Daoy (cell line): ENCODE results near the gene KLK13. TPM values are rescaled to one million over a fixed set of nuclear protein-coding genes. Genes with fewer than 3 reads are reported as not detected.

Source experiments
- DNase-seq: peaks from one replicate; pipeline ENCODE4 v3.0.0-alpha.2; 2015; ENCODE audit warnings: low read depth
- total RNA-seq: library from RNA; depleted of rRNA; stranded (reverse); fragments of >200 nt; shearing (Covaris generic); gene quantifications from 2 replicates; pipeline ENCODE4 v1.2.3, GENCODE V29; 2014; rRNA removed

Gene KLK13
- total RNA-seq, 1 experiment from 2014 or later, result not detected

- DNase-seq, result no peak
Measured at GRCh38 chr19:51019544-51019925, 45.4 kb downstream of the KLK13 start, which contains the start of gene KLK10. Gene KLK10 (minus strand): TSS chr19:51019709. CDS start chr19:51019130, 579 bp downstream.

DNA sequence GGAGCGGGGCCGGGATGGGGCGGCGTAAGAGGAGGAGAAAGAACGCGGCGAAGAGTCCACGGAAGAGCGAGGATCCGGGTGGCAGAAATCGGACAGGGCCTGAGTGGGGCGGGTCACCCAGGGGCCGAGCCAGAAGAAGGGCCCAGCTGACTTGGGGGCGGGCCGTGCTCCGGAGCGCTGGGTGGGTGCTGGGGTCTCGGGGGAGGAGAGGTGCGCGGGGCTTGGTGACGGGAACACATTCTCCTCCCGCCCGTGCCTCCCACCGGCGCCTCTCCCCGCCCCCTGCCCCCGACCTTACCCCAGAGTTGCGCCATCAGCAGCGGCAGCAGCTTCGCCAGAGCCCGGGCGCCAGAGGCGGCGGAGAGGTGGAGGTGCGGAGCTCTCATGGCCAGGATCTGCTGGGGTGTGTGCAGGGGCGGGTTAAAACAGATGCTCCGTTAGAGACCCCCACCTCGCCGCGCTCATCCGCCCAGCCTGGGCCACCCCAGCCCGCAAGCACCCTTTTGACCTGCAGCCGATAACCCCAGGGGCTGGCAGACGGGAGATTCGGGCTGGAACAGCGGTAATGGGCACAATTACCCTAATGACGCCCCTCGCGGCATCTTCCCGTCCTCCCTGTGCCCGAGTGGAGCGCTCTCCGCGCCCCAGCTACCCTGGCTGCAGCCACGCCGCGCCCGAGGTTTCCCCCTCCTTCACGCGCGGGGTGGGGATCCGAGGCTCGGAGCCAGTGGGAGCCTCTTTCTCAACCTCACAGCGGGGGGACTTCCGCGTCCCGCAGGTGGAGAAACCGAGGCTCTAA is 45.9 kb downstream of the KLK13 start:
- peak; percentile 54 for DNase-seq

GRCh38 chr19:51016798-51017683 is 47.9 kb downstream of the KLK13 start:
- DNase-seq, result peak; percentile 89

GRCh38 chr19:51015691-51016267 is 49.1 kb downstream of the KLK13 start:
- no peak for DNase-seq

DNA sequence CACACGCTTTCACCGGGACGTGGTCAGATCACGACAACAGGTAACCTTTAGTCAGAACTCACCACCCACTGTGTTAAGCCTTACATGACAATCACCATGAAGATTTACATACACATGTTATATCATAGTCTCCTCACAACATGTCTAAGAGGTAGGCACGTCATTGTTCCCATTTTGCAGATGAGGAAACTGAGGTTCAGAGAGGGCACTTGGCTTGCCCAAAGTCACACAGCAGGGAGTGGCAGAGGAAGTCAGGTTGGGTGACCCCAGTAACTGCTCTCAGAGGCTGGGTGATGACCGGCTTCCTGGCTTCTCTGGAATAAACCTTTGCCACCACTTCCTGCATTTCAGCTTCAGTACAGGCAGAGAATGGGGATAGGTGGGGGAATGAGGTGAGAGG is 50.6 kb downstream of the KLK13 start:
- DNase-seq, result no peak

- DNase-seq, result no peak
Measured at GRCh38 chr19:51012661-51013190, 52.2 kb downstream of the KLK13 start.

DNA sequence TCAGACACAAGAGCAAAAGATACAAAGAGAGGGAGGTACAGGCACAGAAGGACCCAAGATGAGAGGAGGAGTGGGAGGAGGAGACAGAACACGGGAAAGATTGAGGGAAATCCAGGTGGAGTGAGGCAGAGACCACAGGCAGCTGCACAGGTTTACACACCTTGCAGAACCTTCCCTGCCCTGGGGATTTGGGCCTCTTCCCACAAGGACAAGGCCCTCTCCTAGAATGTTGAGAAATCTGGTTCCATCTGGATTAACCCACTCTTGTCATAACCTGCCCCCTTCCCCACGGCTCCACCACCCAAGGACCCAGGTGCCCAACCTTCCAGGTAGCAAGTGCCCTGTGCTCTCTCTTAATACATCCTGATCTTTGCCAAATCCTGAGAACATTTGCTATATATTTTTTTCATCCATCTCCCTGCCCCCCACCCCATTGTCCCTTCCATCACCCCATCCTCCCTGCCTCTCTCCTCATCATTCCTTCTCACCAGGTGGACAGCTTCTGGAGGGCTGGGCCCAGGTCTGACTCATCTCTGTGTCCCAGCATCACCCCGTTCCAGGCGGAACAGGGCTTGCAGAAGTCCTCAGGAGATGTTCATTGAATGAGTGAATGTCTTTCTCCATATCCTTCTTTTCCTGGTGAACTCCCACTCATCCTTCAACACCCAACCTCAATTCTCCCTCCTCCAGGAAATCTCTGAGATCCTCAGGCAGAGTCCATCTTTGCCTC is 54.7 kb downstream of the KLK13 start:
- DNase-seq, result no peak

- no peak for DNase-seq
Measured at GRCh38 chr19:51009061-51009891, 55.6 kb downstream of the KLK13 start.

- no peak for DNase-seq
Measured at GRCh38 chr19:51007488-51007887, 57.4 kb downstream of the KLK13 start.

GRCh38 chr19:51006406-51006805 is 58.5 kb downstream of the KLK13 start:
- no peak for DNase-seq

Other genes with a start within 250 kb of the KLK13 start
- not detected in 2 replicates for gene KLK1, start 241.3 kb downstream of the KLK13 start, total RNA-seq
- gene KLK15, start 231.5 kb downstream of the KLK13 start, total RNA-seq, result 1.0 TPM in 1 of 2 replicates, not detected in the other
- gene KLK3, start 210.2 kb downstream of the KLK13 start, total RNA-seq, result not detected in 2 replicates
- 0.06 and 0.48 TPM in 2 replicates for gene KLK2, start 191.7 kb downstream of the KLK13 start, total RNA-seq
- gene KLK4, start 153.7 kb downstream of the KLK13 start, total RNA-seq, result not detected in 2 replicates
- not detected in 2 replicates for gene KLK5, start 112.1 kb downstream of the KLK13 start, total RNA-seq
- not detected in 2 replicates for gene KLK6, start 95.5 kb downstream of the KLK13 start, total RNA-seq
- not detected in 2 replicates for gene KLK7, start 81.2 kb downstream of the KLK13 start, total RNA-seq
- gene KLK8, start 63.5 kb downstream of the KLK13 start, total RNA-seq, result not detected in 2 replicates
- 0.63 TPM in 1 of 2 replicates, not detected in the other for gene KLK10, start 45.4 kb downstream of the KLK13 start, total RNA-seq
- gene KLK11, start 38.5 kb downstream of the KLK13 start, total RNA-seq, result not detected in 2 replicates
- not detected in 2 replicates for gene KLK12, start 30.1 kb downstream of the KLK13 start, total RNA-seq
- not detected in 2 replicates for gene KLK14, start 17.8 kb upstream of the KLK13 start, total RNA-seq
- gene CTU1, start 43.3 kb upstream of the KLK13 start, total RNA-seq, result 19.5 and 32.4 TPM in 2 replicates
- gene SIGLEC9, start 59.8 kb upstream of the KLK13 start, total RNA-seq, result not detected in 2 replicates
- not detected in 2 replicates for gene SIGLEC7, start 77.2 kb upstream of the KLK13 start, total RNA-seq
- gene CD33, start 160.0 kb upstream of the KLK13 start, total RNA-seq, result 21.8 and 22.4 TPM in 2 replicates
- gene SIGLECL1, start 186.0 kb upstream of the KLK13 start, total RNA-seq, result 0.06 TPM in 1 of 2 replicates, not detected in the other
- gene IGLON5, start 246.6 kb upstream of the KLK13 start, total RNA-seq, result 0.24 TPM in 1 of 2 replicates, not detected in the other